H1 (cell line): ENCODE measurements around the gene FASN. TPM values are rescaled to one million over a fixed set of nuclear protein-coding genes. Genes with fewer than 3 reads are reported as not detected.

Source experiments
- CTCF ChIA-PET: fragments of 300-600 bp; sonication (Branson Sonifier 250); formaldehyde crosslinking; loops from one replicate; lab custom pipeline; 2021; ENCODE audit not compliant: partially characterized antibody; lab: Charles Lee
- POLR2A ChIA-PET: fragments of 300-600 bp; sonication (Branson Sonifier 250); formaldehyde crosslinking; loops from one replicate; lab custom pipeline; 2021; ENCODE audit warnings: inconsistent platforms; ENCODE audit not compliant: partially characterized antibody; lab: Charles Lee
- DNase-seq, 2 experiments: peaks; one replicate each; pipeline versions ENCODE4 v3.0.0 to v3.0.0-alpha.2; 2010 to 2022; ENCODE audit warnings: low spot score in 2 of 2, low read depth in 1 of 2, mixed read lengths in 1 of 2
- FAIRE-seq: peaks from 2 replicates; lab custom pipeline; 2011; peaks lifted over from hg19 to GRCh38; lab: Jason Lieb, UNC
- H2AFZ ChIP-seq: 2 replicates; pipeline ENCODE4 v1.8.1; 2012; ENCODE audit warnings: low read length, inconsistent platforms
- H2AK5ac ChIP-seq: 2 replicates; pipeline ENCODE4 v1.6.1; 2013; ENCODE audit warnings: low read depth, low read length
- H2BK120ac ChIP-seq: replicated peaks from 2 replicates; pipeline ENCODE3; 2013; ENCODE audit warnings: low read depth, low read length, inconsistent platforms
- H2BK12ac ChIP-seq: 2 replicates; pipeline ENCODE4 v1.6.1; 2013; ENCODE audit warnings: low read depth, low read length
- H2BK15ac ChIP-seq: 2 replicates; pipeline ENCODE4 v1.6.1; 2013; ENCODE audit warnings: low read length
- H2BK20ac ChIP-seq: 2 replicates; pipeline ENCODE4 v1.6.1; 2013; ENCODE audit warnings: low read length
- H2BK5ac ChIP-seq: 2 replicates; pipeline ENCODE4 v1.6.1; 2013; ENCODE audit warnings: low read depth, low read length
- H3K14ac ChIP-seq: 2 replicates; pipeline ENCODE4 v1.6.1; 2013; ENCODE audit warnings: inconsistent platforms; ENCODE audit not compliant: insufficient read length
- H3K18ac ChIP-seq: 2 replicates; pipeline ENCODE4 v1.6.1; 2013; ENCODE audit warnings: low read length; ENCODE audit errors: extremely low read depth
- H3K23ac ChIP-seq: 2 replicates; pipeline ENCODE4 v1.6.1; 2013; ENCODE audit warnings: inconsistent platforms; ENCODE audit not compliant: insufficient read length
- H3K23me2 ChIP-seq: 2 replicates; pipeline ENCODE4 v1.6.1; 2013; ENCODE audit warnings: low read depth, low read length
- H3K27ac ChIP-seq: 2 replicates; pipeline ENCODE4 v1.6.1; 2011; ENCODE audit warnings: low read depth, low read length, inconsistent platforms
- H3K27me3 ChIP-seq, 4 experiments: replicated peaks in 1 of 4; 1 replicate in 1 of 4; 2 replicates in 3 of 4; pipeline versions ENCODE4 v1.6.1 to v1.8.1; 2011 to 2013; ENCODE audit warnings: low read length in 3 of 4, mild to moderate bottlenecking in 3 of 4, inconsistent platforms in 2 of 4, mixed read lengths in 2 of 4, moderate library complexity in 1 of 4; ENCODE audit not compliant: control insufficient read depth in 3 of 4, insufficient read depth in 3 of 4; ENCODE audit errors: extremely low read depth in 1 of 4
- H3K36me3 ChIP-seq, 4 experiments: 2 replicates each; pipeline versions ENCODE4 v1.6.1 to v1.8.1; 2011 to 2013; ENCODE audit warnings: mild to moderate bottlenecking in 4 of 4, low read length in 3 of 4, moderate library complexity in 2 of 4, control low read depth in 1 of 4, inconsistent platforms in 1 of 4; ENCODE audit not compliant: insufficient read depth in 4 of 4, control insufficient read depth in 2 of 4
- H3K4ac ChIP-seq: replicated peaks from 2 replicates; pipeline ENCODE3; 2013; ENCODE audit warnings: low read length, low read depth, mixed read lengths, inconsistent platforms; ENCODE audit not compliant: insufficient read length
- H3K4me1 ChIP-seq, 4 experiments: replicated peaks in 1 of 4; 1 replicate in 1 of 4; 2 replicates in 3 of 4; pipeline versions ENCODE4 v1.6.1 to v1.8.1; 2011 to 2013; ENCODE audit warnings: low read length in 3 of 4, inconsistent platforms in 2 of 4, mixed read lengths in 1 of 4; ENCODE audit not compliant: insufficient read depth in 4 of 4, control insufficient read depth in 3 of 4
- H3K4me2 ChIP-seq, 2 experiments: 2 replicates each; pipeline versions ENCODE4 v1.6.1 to v1.8.1; 2011 to 2013; ENCODE audit warnings: low read depth in 2 of 2, low read length in 2 of 2, control low read depth in 1 of 2, inconsistent platforms in 1 of 2, mild to moderate bottlenecking in 1 of 2; ENCODE audit not compliant: insufficient read depth in 1 of 2
- H3K4me3 ChIP-seq, 4 experiments: fragments of 200-600, 300-600 bp in 1 of 4; sonication (generic), shearing (Covaris generic), sonication (Bioruptor Twin) in 1 of 4; 2 replicates each; pipeline versions ENCODE4 v1.5.1 to v1.8.1; 2011 to 2016; ENCODE audit warnings: low read length in 4 of 4, low read depth in 3 of 4, control low read depth in 2 of 4, inconsistent platforms in 2 of 4, mild to moderate bottlenecking in 2 of 4, mixed read lengths in 1 of 4, moderate library complexity in 1 of 4; ENCODE audit not compliant: insufficient read depth in 2 of 4; ENCODE audit errors: extremely low read depth in 1 of 4
- H3K56ac ChIP-seq: replicated peaks from 2 replicates; pipeline ENCODE3; 2013; ENCODE audit warnings: low read depth, mild to moderate bottlenecking, mixed read lengths, low read length, inconsistent platforms; ENCODE audit not compliant: insufficient read length
- H3K79me1 ChIP-seq: 2 replicates; pipeline ENCODE4 v1.6.1; 2013; ENCODE audit warnings: low read depth, low read length, control low read depth
- H3K79me2 ChIP-seq, 2 experiments: 2 replicates each; pipeline versions ENCODE4 v1.6.1 to v1.8.1; 2012 to 2013; ENCODE audit warnings: low read length in 2 of 2, mild to moderate bottlenecking in 2 of 2, inconsistent platforms in 1 of 2; ENCODE audit not compliant: insufficient read depth in 2 of 2, control insufficient read depth in 1 of 2
- H3K9ac ChIP-seq, 4 experiments: replicated peaks in 1 of 4; 1 replicate in 1 of 4; 2 replicates in 3 of 4; pipeline versions ENCODE4 v1.6.1 to v1.8.1; 2011 to 2013; ENCODE audit warnings: low read depth in 3 of 4, low read length in 3 of 4, control low read depth in 2 of 4, mild to moderate bottlenecking in 2 of 4, moderate library complexity in 2 of 4, inconsistent platforms in 1 of 4; ENCODE audit errors: extremely low read depth in 1 of 4
- H3K9me3 ChIP-seq, 2 experiments: 2 replicates each; pipeline versions ENCODE4 v1.6.1 to v1.8.1; 2012 to 2013; ENCODE audit warnings: mild to moderate bottlenecking in 2 of 2, moderate library complexity in 2 of 2, control low read depth in 1 of 2, inconsistent platforms in 1 of 2, low read depth in 1 of 2, low read length in 1 of 2, mixed read lengths in 1 of 2; ENCODE audit not compliant: insufficient read depth in 2 of 2
- H4K20me1 ChIP-seq, 2 experiments: replicated peaks in 1 of 2; 2 replicates each; pipeline versions ENCODE3 to v1.8.1; 2011 to 2013; ENCODE audit warnings: inconsistent platforms in 2 of 2, low read length in 2 of 2, mild to moderate bottlenecking in 1 of 2; ENCODE audit not compliant: insufficient read depth in 2 of 2, control insufficient read depth in 1 of 2
- H4K5ac ChIP-seq: 2 replicates; pipeline ENCODE4 v1.6.1; 2013; ENCODE audit warnings: low read length, low read depth, mixed read lengths, inconsistent platforms; ENCODE audit not compliant: insufficient read length
- H4K8ac ChIP-seq: 2 replicates; pipeline ENCODE4 v1.8.0; 2013; ENCODE audit warnings: mild to moderate bottlenecking, moderate library complexity, low read length, inconsistent platforms; ENCODE audit not compliant: insufficient read depth; ENCODE audit errors: extremely low read depth
- H4K91ac ChIP-seq: replicated peaks from 2 replicates; pipeline ENCODE3; 2013; ENCODE audit warnings: low read length, mixed read lengths, inconsistent platforms; ENCODE audit not compliant: insufficient read length
- BCL11A ChIP-seq, 2 experiments: IDR thresholded peaks; one replicate each; pipeline ENCODE4 v1.6.1; 2011; ENCODE audit warnings: low read depth in 2 of 2, low read length in 2 of 2, mild to moderate bottlenecking in 2 of 2
- BRCA1 ChIP-seq: IDR thresholded peaks from 2 replicates; pipeline ENCODE4 v1.6.1; 2012; ENCODE audit warnings: low read depth, low read length, improper control_type of control experiment
- CTBP2 ChIP-seq: IDR thresholded peaks from 2 replicates; pipeline ENCODE4 v1.7.0; 2011; ENCODE audit warnings: borderline replicate concordance, mild to moderate bottlenecking, moderate library complexity, mixed read lengths, low read length; ENCODE audit not compliant: insufficient read depth, insufficient read length
- EP300 ChIP-seq, 2 experiments: IDR thresholded peaks; 1 replicate in 1 of 2; 2 replicates in 1 of 2; pipeline ENCODE4 v1.6.1; 2011 to 2012; ENCODE audit warnings: low read depth in 2 of 2, low read length in 2 of 2, mild to moderate bottlenecking in 2 of 2, borderline replicate concordance in 1 of 2, inconsistent platforms in 1 of 2, moderate library complexity in 1 of 2
- FOSL1 ChIP-seq: IDR thresholded peaks from 2 replicates; pipeline ENCODE4 v1.6.1; 2011; ENCODE audit warnings: mild to moderate bottlenecking, low read depth, low read length, moderate library complexity; ENCODE audit not compliant: insufficient read depth
- POLR2A ChIP-seq, 2 experiments: IDR thresholded peaks; 1 replicate in 1 of 2; 2 replicates in 1 of 2; pipeline ENCODE4 v1.6.1; 2011; ENCODE audit warnings: low read depth in 2 of 2, low read length in 2 of 2, mild to moderate bottlenecking in 2 of 2; ENCODE audit errors: control extremely low read depth in 1 of 2
- POLR2AphosphoS5 ChIP-seq: IDR thresholded peaks from 2 replicates; pipeline ENCODE4 v1.6.1; 2011; ENCODE audit warnings: low read depth, low read length
- SIX5 ChIP-seq: IDR thresholded peaks from 2 replicates; pipeline ENCODE4 v1.6.1; 2011; ENCODE audit warnings: mild to moderate bottlenecking, low read depth, low read length
- SP4 ChIP-seq: IDR thresholded peaks from 2 replicates; pipeline ENCODE4 v1.6.1; 2012; ENCODE audit warnings: low read length, inconsistent platforms
- YY1 ChIP-seq: IDR thresholded peaks from 2 replicates; pipeline ENCODE4 v1.6.1; 2011; ENCODE audit warnings: low read depth, mild to moderate bottlenecking, low read length
- WGBS, 2 experiments: shearing (Covaris generic) in 1 of 2; methylation state at CpG; one replicate each; pipeline versions ENCODE4 v1.1.6 to v1.1.7; 2013 to 2015; ENCODE audit warnings: low lambda C conversion rate in 2 of 2, mixed read lengths in 2 of 2, inconsistent platforms in 1 of 2, low coverage in 1 of 2, missing lambda C conversion rate in 1 of 2; ENCODE audit not compliant: insufficient replicate concordance in 2 of 2, insufficient coverage in 1 of 2, insufficient read length in 1 of 2; ENCODE audit errors: extremely low coverage in 1 of 2, missing lambda C conversion rate in 1 of 2; 5-methylcytosine and 5-hydroxymethylcytosine counted together
- polyA plus RNA-seq, 7 experiments: library from polyadenylated mRNA; depleted of rRNA in 3 of 7; stranded (reverse) in 5 of 7; unstranded in 2 of 7; fragments of >200 nt in 5 of 7; fragments of 200-250 nt in 2 of 7; gene quantifications; 1 replicate in 5 of 7; 2 replicates in 1 of 7; 4 replicates in 1 of 7; pipeline versions ENCODE4 v1.2.1 to v1.2.3, GENCODE V29; 2011 to 2013; ENCODE audit warnings: missing spikeins in 2 of 7, mixed read lengths in 2 of 7
- total RNA-seq: library from RNA; stranded (reverse); fragmentation: NEBNext Ultra II Directional; extraction: Animal tissue kit (Norgen Biotek cat#: 25700); gene quantifications from 2 replicates; pipeline ENCODE4 v1.2.1, GENCODE V29; 2021

FASN gene
- total and polyA plus RNA-seq, 2 of the 8 experiments (the other 6 are each of a cell fraction or from before 2014, with no cell fraction given), result 143 to 561 TPM

GRCh38 chr17:82091264-82092066 lies 6.6 kb downstream of the FASN start:
- Histone ChIP-seq H2BK15ac (no peak overlapping the region), H4K8ac (no peak overlapping the region; the same call in none of the 2 replicates), H3K4me1 (peaks cover 0 to 10% (median 6%) of the 10 kb centered on the region in 4 experiments; a peak in 6 of 7 replicates), H3K27ac (no peak overlapping the region), H2BK5ac (no peak overlapping the region), H3K23me2 (no peaks in the 10 kb centered on the region; the same call in 1 of the 2 replicates), H3K27me3 (no peaks in the 10 kb centered on the region), H3K4me3 (no peak overlapping the region), H3K79me2 (peaks cover 5 to 25% of the 10 kb centered on the region in 2 experiments; a peak in 3 of 4 replicates), H3K56ac (no peak overlapping the region), H3K23ac (no peak overlapping the region), H3K79me1 (peaks cover 16% of the 10 kb centered on the region), H2BK120ac (no peak overlapping the region), H3K9me3 (no peaks in the 10 kb centered on the region), H2BK12ac (no peak overlapping the region), H2AFZ (no peak overlapping the region), H3K4me2 (no peak overlapping the region), H4K5ac (no peak overlapping the region), H3K14ac (no peak overlapping the region), H3K36me3 (peaks cover 61 to 94% (median 87%) of the 10 kb centered on the region in 4 experiments), H3K9ac (no peak overlapping the region), H3K4ac (no peak overlapping the region), H2AK5ac (no peak overlapping the region), H4K91ac (no peak overlapping the region), H2BK20ac (no peak overlapping the region), H3K18ac (no peak overlapping the region), H4K20me1 (peaks cover 16 to 77% of the 10 kb centered on the region in 2 experiments)
- DNase-seq (peak in 1 of 2 experiments; percentile 42), FAIRE-seq (no peak)
- 94% methylated on average over 12 of the region's 37 CpGs; no CpG with 5 or more reads in 1 of the 2 experiments for WGBS, 2 experiments
- ChIA-PET POLR2A (interaction anchor here (0.7 to 8.8 kb wide), 7 partner anchors 10 to 48 kb away, joined by 3 to 105 read pairs (median 3); partner anchors contain the start of gene DUS1L), CTCF (interaction anchor here (0.9 to 2.2 kb wide), 5 partner anchors 15 to 63 kb away, joined by 3 to 9 read pairs (median 4); partner anchors contain the start of gene DCXR)
- TF ChIP-seq CTBP2, result no peak
- TF ChIP-seq SIX5, result no peak
- peak; percentile 46 for TF ChIP-seq POLR2AphosphoS5
- no peak for TF ChIP-seq BRCA1
- TF ChIP-seq FOSL1, result no peak
- TF ChIP-seq POLR2A (IDR thresholded peaks at IDR 0.05; ENCODE audit: control extremely low read depth in 1 of 2, low read depth in 2 of 2, low read length in 2 of 2), result peak in 1 of 2 experiments; percentile 20; a peak in 1 of 3 replicates
- no peak for TF ChIP-seq YY1
- no peak for TF ChIP-seq BCL11A (IDR thresholded peaks at IDR 0.05; ENCODE audit: low read depth in 2 of 2, low read length in 2 of 2)
- no peak for TF ChIP-seq SP4
- TF ChIP-seq EP300 (IDR thresholded peaks at IDR 0.05; ENCODE audit: borderline replicate concordance in 1 of 2, low read depth in 2 of 2, low read length in 2 of 2), result no peak
